Measurements from ENCODE around the gene DCXR. TPM values are rescaled to one million over a fixed set of nuclear protein-coding genes. Genes with fewer than 3 reads are reported as not detected.

The DCXR gene
- total RNA-seq, 1 donor from 2014 or later = 36.5 TPM

- H3K27ac Mint-ChIP-seq = no peak overlapping the region
- peaks cover 4% of the 10 kb centered on the region for H3K36me3 Mint-ChIP-seq
- Histone ChIP-seq H4K20me1 (ENCODE audit: low read depth) (peaks cover 4% of the 10 kb centered on the region), H3K36me3 (no peaks in the 10 kb centered on the region), H3K27ac (peak overlapping the region; percentile 29), H3K9ac (no peak overlapping the region), H3K27me3 (no peaks in the 10 kb centered on the region), H3K4me1 (no peaks in the 10 kb centered on the region), H3K4me2 (no peak overlapping the region), H2AFZ (replicated peaks) (no peak overlapping the region), H3K79me2 (ENCODE audit: low read depth) (no peaks in the 10 kb centered on the region), H3K4me3 (no peak overlapping the region), H3K9me3 (ENCODE audit: low read depth) (no peaks in the 10 kb centered on the region), H3F3A (ENCODE audit: low read depth) (no peaks in the 10 kb centered on the region)
- TF ChIP-seq EZH2phosphoT487 (IDR thresholded peaks at IDR 0.05) = no peak
- no peak for TF ChIP-seq EZH2 (IDR thresholded peaks at IDR 0.05)
- TF ChIP-seq CTCF (IDR thresholded peaks at IDR 0.05) = no peak
- no peaks in the 10 kb centered on the region for H3K9me3 Mint-ChIP-seq
- DNase-seq (ENCODE audit: low spot score) = no peak
- H3K4me3 Mint-ChIP-seq = no peak overlapping the region
- peaks cover 20% of the 10 kb centered on the region for H3K4me1 Mint-ChIP-seq
- peaks cover 3% of the 10 kb centered on the region for H3K27me3 Mint-ChIP-seq (ENCODE audit: insufficient read depth, low read depth)
These were observed 33.8 kb downstream of the DCXR start for GRCh38 chr17:82003411-82004381.

GRCh38 chr17:82001571-82002056 lies 35.9 kb downstream of the DCXR start:
- no peak overlapping the region for H3K9ac ChIP-seq
- no peak overlapping the region for H2AFZ ChIP-seq (replicated peaks)
- H3K4me3 ChIP-seq = no peak overlapping the region
- Mint-ChIP-seq H3K27ac (no peak overlapping the region), H3K27me3 (ENCODE audit: insufficient read depth, low read depth) (peaks cover 3% of the 10 kb centered on the region), H3K4me1 (peaks cover 26% of the 10 kb centered on the region), H3K36me3 (peaks cover 4% of the 10 kb centered on the region), H3K4me3 (no peak overlapping the region), H3K9me3 (no peaks in the 10 kb centered on the region)
- no peak overlapping the region for H3K4me2 ChIP-seq
- no peaks in the 10 kb centered on the region for H3K36me3 ChIP-seq
- no peaks in the 10 kb centered on the region for H3K4me1 ChIP-seq
- H3K9me3 ChIP-seq (ENCODE audit: low read depth) = no peaks in the 10 kb centered on the region
- H3K27me3 ChIP-seq = no peaks in the 10 kb centered on the region
- no peak for DNase-seq (ENCODE audit: low spot score)
- TF ChIP-seq EZH2phosphoT487 (IDR thresholded peaks at IDR 0.05) (no peak), EZH2 (IDR thresholded peaks at IDR 0.05) (no peak), CTCF (IDR thresholded peaks at IDR 0.05) (no peak)
- H3F3A ChIP-seq (ENCODE audit: low read depth) = no peaks in the 10 kb centered on the region
- H3K79me2 ChIP-seq (ENCODE audit: low read depth) = no peaks in the 10 kb centered on the region
- H3K27ac ChIP-seq = no peak overlapping the region
- peaks cover 4% of the 10 kb centered on the region for H4K20me1 ChIP-seq (ENCODE audit: low read depth)

- Histone ChIP-seq H3K4me1 (no peaks in the 10 kb centered on the region), H3K27me3 (no peaks in the 10 kb centered on the region), H3K4me3 (no peak overlapping the region), H3K9me3 (ENCODE audit: low read depth) (no peaks in the 10 kb centered on the region), H3K36me3 (no peaks in the 10 kb centered on the region), H4K20me1 (ENCODE audit: low read depth) (peaks cover 4% of the 10 kb centered on the region), H3K27ac (no peak overlapping the region), H3K9ac (no peak overlapping the region), H3F3A (ENCODE audit: low read depth) (no peaks in the 10 kb centered on the region), H3K4me2 (no peak overlapping the region), H2AFZ (replicated peaks) (no peak overlapping the region), H3K79me2 (ENCODE audit: low read depth) (no peaks in the 10 kb centered on the region)
- Mint-ChIP-seq H3K4me1 (peaks cover 22% of the 10 kb centered on the region), H3K36me3 (peaks cover 1% of the 10 kb centered on the region), H3K4me3 (no peak overlapping the region), H3K9me3 (no peaks in the 10 kb centered on the region), H3K27me3 (ENCODE audit: insufficient read depth, low read depth) (peaks cover 3% of the 10 kb centered on the region), H3K27ac (no peak overlapping the region)
- no peak for TF ChIP-seq CTCF (IDR thresholded peaks at IDR 0.05)
- no peak for TF ChIP-seq EZH2 (IDR thresholded peaks at IDR 0.05)
- no peak for TF ChIP-seq EZH2phosphoT487 (IDR thresholded peaks at IDR 0.05)
- no peak for DNase-seq (ENCODE audit: low spot score)
These were observed 36.5 kb downstream of the DCXR start for GRCh38 chr17:82000803-82001570.

Measured in neural progenitor cell (in vitro differentiated cells).